HG03571 (cell line): Measurements from ENCODE around the gene CCDC14.

Source experiments
- ATAC-seq: cut with Tn5 transposase; IDR thresholded peaks from one replicate; pipeline ENCODE4 v1.9.1; 2021; ENCODE audit not compliant: unreplicated experiment

CCDC14 gene

DNA sequence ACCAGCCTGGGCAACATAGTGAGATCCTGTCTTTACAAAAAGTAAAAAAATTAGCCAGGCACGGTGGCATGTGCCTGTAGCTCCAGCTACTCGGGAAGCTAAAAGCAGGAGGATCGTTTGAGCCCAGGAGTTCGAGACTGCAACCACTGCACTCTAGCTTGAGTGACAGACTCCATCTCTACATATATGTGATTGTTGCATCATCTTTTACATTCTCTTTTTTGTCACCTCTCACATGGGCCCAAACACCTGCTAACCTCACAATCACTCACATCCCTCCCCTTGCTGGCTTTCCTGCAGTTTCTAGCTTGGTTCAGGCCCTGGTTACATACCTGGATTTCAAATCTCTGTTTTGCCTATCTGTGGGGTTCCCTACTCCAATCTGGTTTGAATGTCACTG lies 96.3 kb downstream of the CCDC14 start:
- ATAC-seq = no peak
